GM13977 (cell line): Measurements from ENCODE around the gene SH3GL2.

Experiments used
- DNase-seq: peaks from one replicate; pipeline ENCODE4 v3.0.0; 2012; ENCODE audit warnings: low spot score
- CTCF ChIP-seq: IDR thresholded peaks from 2 replicates; pipeline ENCODE4 v1.5.1; 2012; ENCODE audit warnings: mild to moderate bottlenecking, control low read depth; ENCODE audit not compliant: insufficient read depth; ENCODE audit errors: extremely low read depth, missing control alignments
- in situ Hi-C: fragments of 300-500 bp; cut with MboI; formaldehyde crosslinking; loops from one replicate; pipeline ENCODE4 v1.12.0; 2022; ENCODE audit warnings: low sequenced_read_pairs, low pct_unique_long_range_greater_than_20kb, mixed read lengths, inconsistent platforms; ENCODE audit not compliant: unreplicated experiment

The SH3GL2 gene

GRCh38 chr9:17625644-17626388, 47.0 kb downstream of the SH3GL2 start:
- in situ Hi-C loops = no loop called here
- no peak for TF ChIP-seq CTCF
- no peak for DNase-seq

- DNase-seq = no peak
- in situ Hi-C loops = no loop called here
- TF ChIP-seq CTCF = no peak
Measured at GRCh38 chr9:17627641-17628040, 48.8 kb downstream of the SH3GL2 start.

GRCh38 chr9:17628624-17629023, 49.8 kb downstream of the SH3GL2 start:
- no peak for TF ChIP-seq CTCF
- no peak for DNase-seq
- in situ Hi-C loops = no loop called here

GRCh38 chr9:17630531-17630949, 51.7 kb downstream of the SH3GL2 start:
- no peak for TF ChIP-seq CTCF
- no peak for DNase-seq
- in situ Hi-C loops = no loop called here

GRCh38 chr9:17631396-17631795, 52.5 kb downstream of the SH3GL2 start:
- DNase-seq = no peak
- no peak for TF ChIP-seq CTCF
- in situ Hi-C loops = no loop called here

- DNase-seq = no peak
- no peak for TF ChIP-seq CTCF
- in situ Hi-C loops = no loop called here
Measured at GRCh38 chr9:17632994-17633393, 54.1 kb downstream of the SH3GL2 start.
